Mesothelial cell of epicardium (in vitro differentiated cells): ENCODE measurements around the gene WNT3. TPM values are rescaled to one million over a fixed set of nuclear protein-coding genes. Genes with fewer than 3 reads are reported as not detected.
"Not testable (repeated sequence)": the region's sequence is repeated elsewhere in the genome, so short reads cannot be mapped to it uniquely, and the experiment has no call there.

Source experiments
- DNase-seq, 2 experiments: peaks; one replicate each; pipeline ENCODE4 v3.0.0; 2021; ENCODE audit warnings: low spot score in 2 of 2; ENCODE audit not compliant: unreplicated experiment in 2 of 2
- H3K27ac Mint-ChIP-seq: 2 replicates; pipeline ENCODE4 v1.8.0; 2021; ENCODE audit warnings: mixed read lengths
- H3K27me3 Mint-ChIP-seq: 2 replicates; pipeline ENCODE4 v1.8.0; 2021; ENCODE audit warnings: low read depth, mixed read lengths
- H3K36me3 Mint-ChIP-seq: 2 replicates; pipeline ENCODE4 v1.8.0; 2021; ENCODE audit warnings: mixed read lengths
- H3K4me1 Mint-ChIP-seq: 2 replicates; pipeline ENCODE4 v1.8.0; 2021; ENCODE audit warnings: mixed read lengths
- H3K4me3 Mint-ChIP-seq: 2 replicates; pipeline ENCODE4 v1.8.0; 2021; ENCODE audit warnings: mild to moderate bottlenecking, moderate library complexity, mixed read lengths
- H3K9me3 Mint-ChIP-seq: 2 replicates; pipeline ENCODE4 v1.8.0; 2021; ENCODE audit warnings: mixed read lengths
- total RNA-seq: library from RNA; stranded (reverse); gene quantifications from 3 replicates; pipeline ENCODE4 v1.2.1, GENCODE V29; 2021
- TF ChIP-seq, protein P1 (sequence below): fragments of 200-600 bp; sonication (generic); IDR thresholded peaks from one replicate; pipeline ENCODE4 v1.5.0; 2021; ENCODE audit warnings: antibody characterized with exemption; ENCODE audit not compliant: unreplicated experiment

The WNT3 gene
- total RNA-seq, 1 donor from 2014 or later = 65.7 TPM

DNA sequence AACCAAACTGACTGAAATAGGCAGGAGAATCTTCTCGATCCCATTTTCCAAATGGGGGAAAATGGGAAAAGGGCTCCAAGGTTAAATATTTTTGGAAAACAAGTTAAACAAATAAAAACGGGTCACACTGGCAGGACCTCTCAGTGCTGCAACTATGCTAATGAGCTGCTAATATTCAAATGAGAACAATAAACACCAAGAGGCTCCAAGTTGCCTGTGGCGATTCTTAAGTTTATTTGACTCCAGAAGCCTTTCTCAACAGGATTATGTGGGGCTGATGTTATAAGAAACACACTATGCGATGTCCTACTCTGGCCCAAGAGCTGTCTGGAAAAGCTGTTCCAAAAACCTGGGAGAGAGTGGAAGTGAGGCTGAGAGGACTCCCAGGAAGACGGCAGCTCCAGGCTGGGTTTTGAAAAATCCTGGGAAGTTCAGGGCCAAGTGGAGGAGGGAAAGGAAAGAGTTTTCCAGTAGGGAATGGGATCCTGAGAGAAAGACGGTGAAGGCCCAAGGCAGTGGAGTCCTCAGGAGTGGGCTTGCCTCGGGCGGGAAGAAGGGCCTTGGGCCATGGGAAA lies 21.4 kb downstream of the WNT3 start:
- Mint-ChIP-seq H3K9me3 (no peaks in the 10 kb centered on the region), H3K27ac (peak overlapping the region; percentile 24)
- DNase-seq = no peak

DNA sequence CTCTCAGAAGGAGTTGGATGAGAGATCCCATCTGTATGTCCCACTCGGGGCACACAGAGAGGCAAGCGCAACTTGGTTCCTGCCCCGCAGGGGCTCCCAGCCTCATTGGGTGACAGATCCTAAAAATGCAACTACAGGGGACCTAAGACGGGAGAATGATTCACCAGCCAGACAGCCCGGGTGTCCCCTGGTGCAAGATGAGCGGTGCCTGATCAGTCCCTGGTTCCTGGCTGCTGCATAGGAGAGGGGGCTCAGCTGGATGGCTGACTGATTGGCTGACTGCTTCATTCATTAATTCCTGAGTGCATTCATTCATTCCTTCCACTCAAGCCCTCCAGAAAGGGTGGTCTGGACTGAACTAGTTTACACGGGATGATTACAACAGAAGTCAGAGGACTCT lies 22.0 kb downstream of the WNT3 start:
- Mint-ChIP-seq H3K27ac (peak overlapping the region; percentile 39), H3K9me3 (no peaks in the 10 kb centered on the region), H3K4me3 (no peak overlapping the region), H3K4me1 (peaks cover 24% of the 10 kb centered on the region), H3K27me3 (no peaks in the 10 kb centered on the region), H3K36me3 (peaks cover 19% of the 10 kb centered on the region)
- TF ChIP-seq, protein P1, sequence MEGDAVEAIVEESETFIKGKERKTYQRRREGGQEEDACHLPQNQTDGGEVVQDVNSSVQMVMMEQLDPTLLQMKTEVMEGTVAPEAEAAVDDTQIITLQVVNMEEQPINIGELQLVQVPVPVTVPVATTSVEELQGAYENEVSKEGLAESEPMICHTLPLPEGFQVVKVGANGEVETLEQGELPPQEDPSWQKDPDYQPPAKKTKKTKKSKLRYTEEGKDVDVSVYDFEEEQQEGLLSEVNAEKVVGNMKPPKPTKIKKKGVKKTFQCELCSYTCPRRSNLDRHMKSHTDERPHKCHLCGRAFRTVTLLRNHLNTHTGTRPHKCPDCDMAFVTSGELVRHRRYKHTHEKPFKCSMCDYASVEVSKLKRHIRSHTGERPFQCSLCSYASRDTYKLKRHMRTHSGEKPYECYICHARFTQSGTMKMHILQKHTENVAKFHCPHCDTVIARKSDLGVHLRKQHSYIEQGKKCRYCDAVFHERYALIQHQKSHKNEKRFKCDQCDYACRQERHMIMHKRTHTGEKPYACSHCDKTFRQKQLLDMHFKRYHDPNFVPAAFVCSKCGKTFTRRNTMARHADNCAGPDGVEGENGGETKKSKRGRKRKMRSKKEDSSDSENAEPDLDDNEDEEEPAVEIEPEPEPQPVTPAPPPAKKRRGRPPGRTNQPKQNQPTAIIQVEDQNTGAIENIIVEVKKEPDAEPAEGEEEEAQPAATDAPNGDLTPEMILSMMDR = no peak
- no peak for DNase-seq

More for the DNA sequence above, 21.4 kb downstream of the WNT3 start:
- H3K4me3 Mint-ChIP-seq = no peak overlapping the region
- peaks cover 19% of the 10 kb centered on the region for H3K4me1 Mint-ChIP-seq
- TF ChIP-seq, protein P1 = no peak
- H3K27me3 Mint-ChIP-seq = no peaks in the 10 kb centered on the region
- H3K36me3 Mint-ChIP-seq = peaks cover 16% of the 10 kb centered on the region

DNA sequence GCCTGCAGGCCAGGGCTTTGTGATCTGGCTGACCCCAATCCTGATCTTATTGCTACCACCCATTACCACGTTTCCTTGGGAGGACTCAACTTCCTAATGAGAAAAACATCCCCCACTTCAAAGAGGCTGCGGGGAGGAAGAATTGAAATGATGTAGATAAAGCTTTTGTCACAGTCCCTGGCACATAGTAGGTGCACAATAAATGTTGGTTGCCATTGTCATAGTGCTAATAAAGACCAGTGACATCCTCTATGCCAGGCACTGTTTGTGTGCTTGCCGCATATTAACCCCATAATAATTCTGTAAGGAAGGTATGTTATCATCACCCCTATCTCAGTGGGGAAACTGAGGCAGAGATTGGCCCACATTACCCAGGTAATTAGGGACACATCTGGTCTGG lies 22.4 kb downstream of the WNT3 start:
- Mint-ChIP-seq H3K4me3 (no peak overlapping the region), H3K36me3 (peaks cover 22% of the 10 kb centered on the region), H3K27me3 (no peaks in the 10 kb centered on the region), H3K4me1 (peaks cover 26% of the 10 kb centered on the region), H3K9me3 (no peaks in the 10 kb centered on the region), H3K27ac (no peak overlapping the region)
- TF ChIP-seq, protein P1 = no peak
- DNase-seq = no peak

DNA sequence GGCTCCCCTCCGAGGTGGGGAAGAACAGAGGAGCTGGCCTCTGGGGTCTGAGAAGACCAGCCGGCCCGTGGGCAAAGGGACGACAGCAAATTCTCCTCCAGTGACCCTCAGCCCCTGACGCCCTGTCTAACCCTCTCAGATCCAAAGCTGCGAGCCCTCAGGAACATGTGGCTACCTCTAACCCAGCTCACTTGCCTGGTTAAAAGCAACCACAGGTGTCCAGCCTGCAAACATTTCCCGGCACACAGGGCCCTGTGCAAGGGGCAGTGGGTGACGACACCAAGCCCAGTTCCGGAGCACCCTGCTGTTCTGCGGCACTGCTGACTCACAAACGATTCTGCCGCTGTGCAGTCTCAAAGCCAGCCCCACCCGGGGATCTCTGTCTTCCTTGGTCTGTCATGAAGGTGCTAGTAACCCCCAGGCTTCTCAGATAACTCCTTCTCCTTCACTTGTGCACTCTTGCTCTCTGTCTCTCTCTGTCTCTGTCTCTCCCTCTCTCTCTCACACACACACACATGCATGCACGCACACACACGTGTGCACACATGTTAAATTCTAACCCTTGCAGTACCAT lies 23.0 kb downstream of the WNT3 start:
- no peak overlapping the region for H3K4me3 Mint-ChIP-seq
- peak overlapping the region; percentile 67 for H3K27ac Mint-ChIP-seq
- H3K27me3 Mint-ChIP-seq = no peaks in the 10 kb centered on the region
- H3K4me1 Mint-ChIP-seq = peaks cover 32% of the 10 kb centered on the region
- no peak for DNase-seq
- peaks cover 23% of the 10 kb centered on the region for H3K36me3 Mint-ChIP-seq
- TF ChIP-seq, protein P1 = no peak
- H3K9me3 Mint-ChIP-seq = no peaks in the 10 kb centered on the region

DNA sequence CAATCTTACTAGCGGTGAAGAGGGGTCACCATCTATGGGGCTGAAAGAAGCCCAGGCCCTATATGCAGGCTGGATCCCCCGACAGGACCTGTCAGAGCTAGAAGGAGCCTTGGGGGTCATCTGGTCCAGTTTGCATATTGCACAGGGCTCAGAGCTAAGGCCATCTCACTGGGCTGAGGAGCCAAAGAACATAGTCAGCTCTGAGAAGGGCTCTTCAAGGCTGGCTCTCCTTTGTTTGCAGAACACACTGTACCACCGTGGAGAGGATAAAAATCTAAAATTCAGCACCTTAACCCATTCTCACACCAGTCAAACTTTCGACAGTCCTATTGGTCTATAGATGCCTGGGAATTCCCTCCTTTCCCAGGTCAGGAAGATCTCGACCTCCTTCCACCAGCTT lies 24.2 kb downstream of the WNT3 start:
- H3K4me3 Mint-ChIP-seq = no peak overlapping the region
- TF ChIP-seq, protein P1 = no peak
- H3K9me3 Mint-ChIP-seq = no peaks in the 10 kb centered on the region

DNA sequence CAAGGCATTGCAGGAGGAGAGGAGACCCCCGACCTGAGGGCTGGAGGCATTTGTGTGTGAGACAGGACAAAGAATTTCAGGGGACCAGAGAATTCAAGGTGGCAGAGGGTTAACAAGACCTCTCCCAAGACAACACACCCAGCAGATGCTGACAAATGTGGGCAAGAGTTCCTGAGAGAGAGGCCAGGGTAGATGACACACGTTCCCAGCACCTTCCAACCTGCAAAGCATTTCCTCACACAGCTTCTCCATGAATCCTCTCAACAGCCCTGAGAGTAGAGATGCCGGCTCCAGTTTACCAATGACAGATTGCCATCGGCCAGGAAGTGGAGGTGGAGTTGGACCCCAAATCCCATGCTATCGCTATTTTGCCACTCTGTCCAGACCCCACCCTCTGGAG lies 25.0 kb downstream of the WNT3 start:
- no peaks in the 10 kb centered on the region for H3K9me3 Mint-ChIP-seq
- no peak for DNase-seq
- no peak overlapping the region for H3K4me3 Mint-ChIP-seq
- H3K27me3 Mint-ChIP-seq = no peaks in the 10 kb centered on the region
- TF ChIP-seq, protein P1 = no peak
- H3K36me3 Mint-ChIP-seq = peaks cover 26% of the 10 kb centered on the region
- H3K4me1 Mint-ChIP-seq = peaks cover 37% of the 10 kb centered on the region
- peak overlapping the region; percentile 73 for H3K27ac Mint-ChIP-seq

More for the DNA sequence above, 24.2 kb downstream of the WNT3 start:
- H3K27ac Mint-ChIP-seq = peak overlapping the region; percentile 66
- peaks cover 24% of the 10 kb centered on the region for H3K36me3 Mint-ChIP-seq
- peaks cover 33% of the 10 kb centered on the region for H3K4me1 Mint-ChIP-seq
- H3K27me3 Mint-ChIP-seq = no peaks in the 10 kb centered on the region
- DNase-seq = no peak

DNA sequence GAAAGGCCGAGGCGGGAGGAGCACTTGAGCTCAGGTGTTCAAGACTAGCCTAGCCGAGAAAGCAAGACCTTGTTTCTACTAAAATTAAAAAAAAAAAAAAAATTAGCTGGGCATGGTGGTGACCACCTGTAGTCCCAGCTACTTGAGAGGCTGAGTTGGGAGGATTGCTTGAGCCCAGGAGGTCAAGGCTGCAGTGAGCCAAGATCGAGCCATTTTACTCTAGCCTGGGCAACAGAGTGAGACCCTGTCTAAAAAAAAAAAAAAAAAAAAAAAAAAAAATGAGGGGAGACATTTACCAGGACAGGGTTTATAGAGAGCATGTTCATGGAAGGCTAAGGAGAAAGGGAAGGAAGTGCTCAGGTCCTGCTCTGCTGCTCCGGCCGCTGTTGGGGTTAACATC lies 25.5 kb downstream of the WNT3 start:
- not testable (repeated sequence) for DNase-seq, H3K27ac Mint-ChIP-seq, H3K27me3 Mint-ChIP-seq, H3K4me3 Mint-ChIP-seq, H3K9me3 Mint-ChIP-seq
- peaks cover 42% of the 10 kb centered on the region for H3K4me1 Mint-ChIP-seq
- peaks cover 30% of the 10 kb centered on the region for H3K36me3 Mint-ChIP-seq
